ENCODE measurements around the gene ARMH3. TPM values are rescaled to one million over a fixed set of nuclear protein-coding genes. Genes with fewer than 3 reads are reported as not detected.

Gene ARMH3
- total and polyA plus RNA-seq, 2 experiments from 2014 or later, result 8.7 to 11.1 TPM

GRCh38 chr10:101974091-101974971 is 81.6 kb downstream of the ARMH3 start (continued):
- no peak for TF ChIP-seq EZH2 (IDR thresholded peaks at IDR 0.05; ENCODE audit: low read depth, unreplicated experiment)
- TF ChIP-seq JUNB (IDR thresholded peaks at IDR 0.05; ENCODE audit: unreplicated experiment), result no peak
- TF ChIP-seq CTCF (conservative IDR thresholded peaks at IDR 0.05; ENCODE audit: low read depth in 2 of 2), result no peak

GRCh38 chr10:101972761-101973160 is 83.2 kb downstream of the ARMH3 start:
- H2AFZ ChIP-seq, result no peak overlapping the region
- H3K9me3 Mint-ChIP-seq, result no peaks in the 10 kb centered on the region
- H3K79me2 ChIP-seq (replicated peaks; ENCODE audit: insufficient read depth), result no peaks in the 10 kb centered on the region
- ATAC-seq (no peak), DNase-seq (ENCODE audit: low spot score) (no peak)
- 0 out of 2 replicates have a peak overlapping the region, but pooled peaks have one; percentile 36 for H3K27ac ChIP-seq (ENCODE audit: low read depth)
- peaks cover 13% of the 10 kb centered on the region for H3K4me1 Mint-ChIP-seq
- no peak overlapping the region for H3K4me2 ChIP-seq
- no peaks in the 10 kb centered on the region for H3K27me3 ChIP-seq (ENCODE audit: insufficient read depth)
- no peaks in the 10 kb centered on the region for H4K20me1 ChIP-seq (replicated peaks; ENCODE audit: insufficient read depth)
- no peaks in the 10 kb centered on the region for H3F3A ChIP-seq (replicated peaks; ENCODE audit: low read depth)
- no peaks in the 10 kb centered on the region for H3K9me2 ChIP-seq (ENCODE audit: insufficient read depth)
- H3K27ac Mint-ChIP-seq, result no peak overlapping the region
- no peak overlapping the region for H3K4me3 Mint-ChIP-seq
- H3K4me1 ChIP-seq (ENCODE audit: insufficient read depth), result peaks cover 7% of the 10 kb centered on the region; the same call in 1 of the 2 replicates
- no peak overlapping the region for H3K4me3 ChIP-seq
- no peaks in the 10 kb centered on the region; the same call in 1 of the 2 replicates for H3K36me3 ChIP-seq (ENCODE audit: insufficient read depth)
- peaks cover 3% of the 10 kb centered on the region for H3K27me3 Mint-ChIP-seq (ENCODE audit: insufficient read depth, low read depth, poor library complexity)
- H3K36me3 Mint-ChIP-seq (ENCODE audit: low read depth), result no peaks in the 10 kb centered on the region; the same call in 1 of the 3 replicates
- TF ChIP-seq EZH2phosphoT487 (IDR thresholded peaks at IDR 0.05; ENCODE audit: unreplicated experiment), result no peak
- TF ChIP-seq ETS1 (IDR thresholded peaks at IDR 0.05), result no peak
- TF ChIP-seq NANOG (IDR thresholded peaks at IDR 0.05; ENCODE audit: borderline replicate concordance), result no peak
- no peak for TF ChIP-seq CREB1 (CRISPR knock-in tag; IDR thresholded peaks at IDR 0.05; ENCODE audit: low read depth)
- TF ChIP-seq POLR2AphosphoS5 (IDR thresholded peaks at IDR 0.05; ENCODE audit: low read depth), result no peak
- no peak for TF ChIP-seq EZH2 (IDR thresholded peaks at IDR 0.05; ENCODE audit: low read depth, unreplicated experiment)
- TF ChIP-seq JUNB (IDR thresholded peaks at IDR 0.05; ENCODE audit: unreplicated experiment), result no peak
- no peak for TF ChIP-seq CTCF (conservative IDR thresholded peaks at IDR 0.05; ENCODE audit: low read depth in 2 of 2)
- no peak for TF ChIP-seq ZNF114 (CRISPR knock-in tag; IDR thresholded peaks at IDR 0.05)
- no peak for TF ChIP-seq ZNF462 (CRISPR knock-in tag; IDR thresholded peaks at IDR 0.05)
